HepG2 (cell line): Measurements from ENCODE around the gene NGDN. TPM values are rescaled to one million over a fixed set of nuclear protein-coding genes. Genes with fewer than 3 reads are reported as not detected.
A peak's percentile ranks its signal among the peaks of the same experiment; 100 is the strongest.

Experiments used
- ARNT2 ChIP-seq: sonication (generic); formaldehyde crosslinking; IDR thresholded peaks from 2 replicates; pipeline ENCODE4 v1.8.0; 2022; ENCODE audit warnings: mild to moderate bottlenecking, low read depth, missing genetic modification reagents, moderate library complexity
- polyA plus RNA-seq, 8 experiments: library from polyadenylated mRNA; depleted of rRNA in 3 of 8; stranded (reverse) in 7 of 8; unstranded in 1 of 8; fragments of >200 nt; fragmentation: Illumina TruSeq in 4 of 8; extraction: Trizol in 4 of 8; gene quantifications; 2 replicates each; pipeline versions ENCODE4 v1.2.1 to v1.2.3, GENCODE V29; 2011 to 2016; ENCODE audit warnings: low read depth in 4 of 8, missing spikeins in 1 of 8, mixed read lengths in 1 of 8; ENCODE audit not compliant: insufficient read depth in 1 of 8
- total RNA-seq, 5 experiments: library from RNA; depleted of rRNA; stranded (reverse); fragments of >200 nt; fragmentation: Illumina TruSeq; extraction: Trizol; gene quantifications; 2 replicates each; pipeline ENCODE4 v1.2.3, GENCODE V29; 2016; ENCODE audit warnings: low read depth in 1 of 5
- TF ChIP-seq, protein P1 (sequence below), 2 experiments: fragments of 450-650 bp in 1 of 2; sonication (generic) in 1 of 2; formaldehyde crosslinking in 1 of 2; IDR thresholded peaks; 2 replicates each; pipeline versions ENCODE4 v1.6.1 to v1.8.0; 2016 to 2022; ENCODE audit warnings: antibody characterized with exemption in 1 of 2, mild to moderate bottlenecking in 1 of 2, missing genetic modification reagents in 1 of 2

The NGDN gene
- total and polyA plus RNA-seq, 2 of the 13 experiments (the other 11 are each of a cell fraction or from before 2014, with no cell fraction given) = 154 to 216 TPM

DNA sequence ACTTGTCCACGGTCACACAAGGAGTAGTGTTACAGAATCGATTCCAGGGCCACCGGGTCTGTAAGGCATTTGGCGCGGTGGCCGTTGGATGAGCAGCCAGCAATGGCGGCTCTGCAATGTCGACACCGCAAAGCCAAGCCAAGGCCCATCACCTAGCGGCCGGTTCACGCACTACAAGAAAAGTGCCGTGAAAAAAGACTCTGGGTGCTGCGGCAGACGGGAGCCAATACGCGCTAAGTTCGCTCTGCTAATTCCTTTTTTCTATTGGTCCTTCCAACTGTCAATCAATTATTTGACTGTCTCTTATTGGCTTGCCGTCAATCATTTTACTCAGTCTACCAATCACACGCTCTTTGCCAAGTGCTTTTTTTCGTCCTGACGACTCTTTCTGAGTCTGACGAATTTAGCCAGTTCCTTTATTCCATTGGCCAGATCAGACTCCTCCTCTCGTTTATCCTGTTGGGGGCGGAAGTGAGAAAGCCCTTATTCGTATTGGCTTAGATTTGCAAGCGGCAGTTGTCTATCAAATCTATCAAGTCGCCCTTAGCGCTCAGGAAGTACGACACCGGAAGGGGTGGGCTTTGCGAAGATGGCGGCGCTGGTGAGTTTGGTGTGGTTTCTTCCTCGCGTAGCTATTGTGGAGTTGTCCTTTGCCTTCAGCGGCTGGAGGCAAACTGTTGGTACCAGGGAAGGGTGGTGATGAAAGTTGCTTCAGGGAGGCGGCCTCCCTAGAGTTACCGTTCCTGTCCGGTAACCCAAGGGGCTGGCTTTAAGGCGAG lies at the start of gene NGDN (continued):
- TF ChIP-seq, protein P1, sequence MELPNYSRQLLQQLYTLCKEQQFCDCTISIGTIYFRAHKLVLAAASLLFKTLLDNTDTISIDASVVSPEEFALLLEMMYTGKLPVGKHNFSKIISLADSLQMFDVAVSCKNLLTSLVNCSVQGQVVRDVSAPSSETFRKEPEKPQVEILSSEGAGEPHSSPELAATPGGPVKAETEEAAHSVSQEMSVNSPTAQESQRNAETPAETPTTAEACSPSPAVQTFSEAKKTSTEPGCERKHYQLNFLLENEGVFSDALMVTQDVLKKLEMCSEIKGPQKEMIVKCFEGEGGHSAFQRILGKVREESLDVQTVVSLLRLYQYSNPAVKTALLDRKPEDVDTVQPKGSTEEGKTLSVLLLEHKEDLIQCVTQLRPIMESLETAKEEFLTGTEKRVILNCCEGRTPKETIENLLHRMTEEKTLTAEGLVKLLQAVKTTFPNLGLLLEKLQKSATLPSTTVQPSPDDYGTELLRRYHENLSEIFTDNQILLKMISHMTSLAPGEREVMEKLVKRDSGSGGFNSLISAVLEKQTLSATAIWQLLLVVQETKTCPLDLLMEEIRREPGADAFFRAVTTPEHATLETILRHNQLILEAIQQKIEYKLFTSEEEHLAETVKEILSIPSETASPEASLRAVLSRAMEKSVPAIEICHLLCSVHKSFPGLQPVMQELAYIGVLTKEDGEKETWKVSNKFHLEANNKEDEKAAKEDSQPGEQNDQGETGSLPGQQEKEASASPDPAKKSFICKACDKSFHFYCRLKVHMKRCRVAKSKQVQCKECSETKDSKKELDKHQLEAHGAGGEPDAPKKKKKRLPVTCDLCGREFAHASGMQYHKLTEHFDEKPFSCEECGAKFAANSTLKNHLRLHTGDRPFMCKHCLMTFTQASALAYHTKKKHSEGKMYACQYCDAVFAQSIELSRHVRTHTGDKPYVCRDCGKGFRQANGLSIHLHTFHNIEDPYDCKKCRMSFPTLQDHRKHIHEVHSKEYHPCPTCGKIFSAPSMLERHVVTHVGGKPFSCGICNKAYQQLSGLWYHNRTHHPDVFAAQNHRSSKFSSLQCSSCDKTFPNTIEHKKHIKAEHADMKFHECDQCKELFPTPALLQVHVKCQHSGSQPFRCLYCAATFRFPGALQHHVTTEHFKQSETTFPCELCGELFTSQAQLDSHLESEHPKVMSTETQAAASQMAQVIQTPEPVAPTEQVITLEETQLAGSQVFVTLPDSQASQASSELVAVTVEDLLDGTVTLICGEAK (IDR thresholded peaks at IDR 0.05) = peak; percentile 92
- TF ChIP-seq, protein P1 (CRISPR knock-in tag; IDR thresholded peaks at IDR 0.05) = peak; percentile 90
- TF ChIP-seq ARNT2 (CRISPR knock-in tag) = peak; percentile 94
